Measurements from ENCODE around the gene PSIP1. TPM values are rescaled to one million over a fixed set of nuclear protein-coding genes. Genes with fewer than 3 reads are reported as not detected.
"Not testable (repeated sequence)": the region's sequence is repeated elsewhere in the genome, so short reads cannot be mapped to it uniquely, and the experiment has no call there.

The PSIP1 gene
- total RNA-seq, 1 donor: 113 TPM

DNA sequence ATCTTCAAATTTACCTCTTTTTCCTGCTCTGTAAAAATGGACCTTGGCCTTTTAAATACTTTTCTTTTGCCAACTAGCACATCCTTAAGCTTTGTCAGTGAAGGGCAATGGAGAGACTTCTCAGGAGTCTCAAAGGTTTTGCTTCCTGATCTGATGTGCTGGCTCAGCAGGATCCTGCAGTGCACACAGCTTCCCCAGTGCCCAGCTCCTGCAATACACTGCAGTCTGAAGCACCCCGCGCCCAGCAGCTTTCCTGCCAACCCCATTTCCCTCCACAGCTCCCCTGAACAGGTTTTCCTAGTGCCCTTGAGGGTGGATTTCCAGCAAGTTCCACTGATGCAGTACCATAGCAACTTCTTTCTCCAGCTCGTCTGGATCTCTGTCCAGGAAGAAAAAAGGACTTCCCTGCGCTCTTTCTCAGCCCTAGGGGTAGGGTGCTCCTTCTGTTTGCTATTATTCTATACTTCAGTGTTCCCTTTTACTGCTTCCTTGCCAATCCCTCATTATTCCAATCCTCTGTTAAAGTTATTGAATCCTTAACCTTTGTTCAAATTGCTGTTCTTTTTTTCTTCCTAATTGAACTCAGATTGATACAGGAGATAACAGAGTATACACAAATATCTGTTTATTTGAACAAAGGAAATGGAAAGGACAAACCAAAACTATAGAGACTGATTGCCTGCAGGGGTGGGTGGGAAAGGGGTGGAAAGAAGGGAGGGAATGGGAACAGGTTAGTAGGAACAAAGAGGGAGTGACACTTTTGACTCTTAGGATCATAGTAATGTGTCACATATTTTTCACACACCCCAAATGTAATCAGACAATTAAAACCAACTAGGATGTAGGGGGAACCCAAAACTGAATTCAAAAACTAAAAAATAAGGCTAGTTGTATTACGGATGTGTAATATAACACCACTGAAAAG, 79.6 kb downstream of the PSIP1 start:
- Histone ChIP-seq H3K4me1 (ENCODE audit: insufficient read depth, low read length) (peaks cover 36% of the 10 kb centered on the region), H3K9me3 (ENCODE audit: low read depth, low read length) (no peaks in the 10 kb centered on the region), H3K27me3 (ENCODE audit: insufficient read depth, low read length) (no peaks in the 10 kb centered on the region), H3K4me3 (ENCODE audit: low read length) (no peak overlapping the region)

DNA sequence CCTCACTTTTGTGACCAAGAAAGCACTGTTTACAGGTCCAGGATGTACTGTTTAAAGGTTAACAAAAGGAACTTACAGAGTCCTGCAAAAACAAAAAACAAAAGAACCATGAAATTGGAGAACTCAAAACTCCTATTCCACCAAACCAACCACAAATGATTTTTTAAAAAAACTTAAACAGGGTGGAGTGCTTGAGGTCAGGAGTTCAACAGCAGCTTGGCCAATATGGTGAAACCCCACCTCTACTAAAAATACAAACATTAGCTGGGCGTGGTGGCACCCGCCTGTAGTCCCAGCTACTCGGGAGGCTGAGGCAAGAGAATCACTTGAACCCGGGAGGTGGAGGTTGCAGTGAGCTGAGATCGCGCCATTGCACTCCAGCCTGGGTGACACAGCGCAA, 83.1 kb downstream of the PSIP1 start:
- H3K9me3 ChIP-seq (ENCODE audit: low read depth, low read length); H3K27me3 ChIP-seq (ENCODE audit: insufficient read depth, low read length); H3K4me3 ChIP-seq (ENCODE audit: low read length): not testable (repeated sequence)
- peaks cover 57% of the 10 kb centered on the region for H3K4me1 ChIP-seq (ENCODE audit: insufficient read depth, low read length)

DNA sequence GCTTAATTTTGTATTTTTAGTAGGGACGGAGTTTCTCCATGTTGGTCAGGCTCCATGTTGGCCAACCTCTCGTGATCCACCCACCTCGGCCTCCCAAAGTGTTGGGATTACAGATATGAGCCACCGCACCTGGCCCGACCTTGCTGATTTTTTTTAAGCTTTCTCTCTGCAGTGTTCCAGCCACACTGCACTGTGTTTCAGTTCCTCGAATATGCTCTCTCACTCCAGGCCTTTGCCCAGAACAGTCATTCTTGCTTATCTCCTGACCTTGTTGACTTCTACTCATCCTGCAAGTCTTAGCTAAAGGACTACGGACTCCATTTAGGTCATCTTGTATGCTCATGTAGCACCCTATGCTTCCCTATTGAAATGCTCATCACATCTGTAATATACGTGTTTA, 84.8 kb downstream of the PSIP1 start:
- Histone ChIP-seq H3K4me1 (ENCODE audit: insufficient read depth, low read length) (peaks cover 57% of the 10 kb centered on the region), H3K27me3 (ENCODE audit: insufficient read depth, low read length) (no peaks in the 10 kb centered on the region), H3K9me3 (ENCODE audit: low read depth, low read length) (no peaks in the 10 kb centered on the region), H3K4me3 (ENCODE audit: low read length) (no peak overlapping the region)

DNA sequence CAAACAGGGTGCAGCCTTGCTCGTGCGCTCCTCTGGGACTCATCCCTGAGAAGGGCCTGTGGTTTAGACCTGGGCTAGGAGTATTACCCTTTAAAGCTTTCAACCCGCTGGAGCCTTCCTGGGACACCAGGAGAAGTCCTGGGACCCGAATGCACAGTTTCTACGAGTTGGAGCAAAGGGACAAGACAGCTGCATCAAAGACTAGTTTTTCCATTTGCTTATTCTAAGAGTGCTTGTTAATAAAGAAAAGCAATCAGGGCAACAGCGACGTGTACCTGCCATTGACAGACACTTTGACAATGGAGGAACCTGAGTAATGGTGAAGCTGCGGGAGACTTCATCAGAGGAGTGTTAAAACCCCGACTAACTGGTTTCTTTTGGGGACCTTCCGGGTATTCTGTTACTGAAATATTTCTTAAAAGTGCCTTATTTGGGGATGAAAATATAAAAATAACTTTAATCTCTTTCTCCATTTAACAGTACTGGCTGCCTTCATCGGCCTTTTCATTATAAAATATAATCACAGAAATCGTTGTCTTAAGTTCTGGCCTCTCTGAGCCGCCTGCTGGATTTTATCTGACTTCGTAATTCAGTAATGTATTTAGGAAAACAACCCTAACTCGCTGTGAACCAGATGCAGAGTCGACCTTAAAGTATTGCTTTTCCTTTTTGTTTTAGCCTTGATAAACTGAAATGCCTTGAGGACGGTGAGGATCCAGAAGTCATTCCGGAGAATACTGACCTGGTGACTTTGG, 87.4 kb downstream of the PSIP1 start:
- no peaks in the 10 kb centered on the region for H3K9me3 ChIP-seq (ENCODE audit: low read depth, low read length)
- no peaks in the 10 kb centered on the region for H3K27me3 ChIP-seq (ENCODE audit: insufficient read depth, low read length)
- H3K4me3 ChIP-seq (ENCODE audit: low read length): peak overlapping the region; percentile 90
- H3K4me1 ChIP-seq (ENCODE audit: insufficient read depth, low read length): peaks cover 48% of the 10 kb centered on the region

DNA sequence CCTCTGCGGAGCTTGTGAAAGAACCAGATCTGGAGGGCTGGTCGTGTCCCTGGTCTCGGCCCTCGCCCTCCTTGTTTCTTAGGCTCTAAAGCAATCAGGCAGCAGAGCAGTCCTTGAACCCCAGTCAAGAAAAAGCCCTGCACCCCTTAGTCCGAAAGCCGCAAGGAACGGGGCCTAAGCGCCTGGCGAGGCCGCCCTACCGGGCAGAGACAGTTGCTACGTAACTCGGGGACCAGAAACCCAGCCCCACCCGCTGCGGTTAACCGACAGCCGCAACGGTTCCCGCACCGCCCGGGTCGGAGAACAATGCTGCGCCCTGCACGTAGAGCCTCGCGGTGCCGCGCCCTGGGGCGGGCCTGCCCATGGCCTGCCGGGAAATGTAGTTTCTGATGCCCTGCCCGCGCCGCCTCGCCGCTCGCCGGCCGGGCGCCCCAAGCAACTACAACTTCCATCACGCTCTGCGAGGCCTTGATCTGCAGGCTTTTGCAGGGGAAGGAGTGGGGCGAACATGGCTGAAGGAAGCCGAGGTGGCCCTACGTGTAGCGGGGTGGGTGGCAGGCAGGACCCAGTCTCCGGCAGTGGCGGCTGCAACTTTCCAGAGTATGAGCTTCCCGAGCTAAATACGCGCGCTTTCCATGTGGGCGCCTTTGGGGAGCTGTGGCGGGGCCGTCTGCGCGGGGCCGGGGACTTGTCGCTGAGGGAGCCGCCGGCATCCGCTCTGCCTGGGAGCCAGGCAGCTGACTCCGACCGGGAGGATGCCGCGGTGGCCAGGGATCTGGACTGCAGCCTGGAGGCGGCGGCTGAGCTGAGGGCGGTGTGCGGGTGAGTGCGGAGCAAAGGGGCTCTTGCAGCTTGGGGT, 88.2 kb downstream of the PSIP1 start, which contains the start of gene SNAPC3:
TSS of gene SNAPC3 (plus strand) at position 505 of the 859 bp plus-strand sequence. CDS start at position 509, 4 bp downstream.
- H3K4me3 ChIP-seq (ENCODE audit: low read length): peak within 1 kb of the TSS; percentile 90
- H3K9me3 ChIP-seq (ENCODE audit: low read depth, low read length): no peaks in the 10 kb centered on the region
- no peaks in the 10 kb centered on the region for H3K27me3 ChIP-seq (ENCODE audit: insufficient read depth, low read length)
- H3K4me1 ChIP-seq (ENCODE audit: insufficient read depth, low read length): peaks cover 41% of the 10 kb centered on the region

DNA sequence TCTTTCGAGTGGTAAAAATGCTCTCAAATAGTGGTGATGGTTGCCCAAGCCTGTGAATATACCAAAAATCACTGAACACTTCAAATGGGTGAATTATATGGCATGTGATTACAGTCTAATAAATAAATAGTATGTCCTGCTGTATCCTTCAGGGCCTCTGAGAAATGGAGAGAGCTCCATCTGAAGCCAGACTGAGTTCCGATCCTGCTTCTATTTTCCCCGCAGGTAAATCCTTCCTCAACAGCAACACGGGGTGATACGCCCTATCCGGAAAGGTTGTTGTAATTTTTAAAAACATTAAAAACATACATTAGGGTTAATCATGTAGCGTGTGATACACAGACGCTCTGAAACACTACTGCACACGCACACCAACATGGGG, 88.8 kb downstream of the PSIP1 start:
- H3K4me3 ChIP-seq (ENCODE audit: low read length): peak overlapping the region; percentile 90
- peaks cover 35% of the 10 kb centered on the region for H3K4me1 ChIP-seq (ENCODE audit: insufficient read depth, low read length)
- H3K9me3 ChIP-seq (ENCODE audit: low read depth, low read length): no peaks in the 10 kb centered on the region
- no peaks in the 10 kb centered on the region for H3K27me3 ChIP-seq (ENCODE audit: insufficient read depth, low read length)

DNA sequence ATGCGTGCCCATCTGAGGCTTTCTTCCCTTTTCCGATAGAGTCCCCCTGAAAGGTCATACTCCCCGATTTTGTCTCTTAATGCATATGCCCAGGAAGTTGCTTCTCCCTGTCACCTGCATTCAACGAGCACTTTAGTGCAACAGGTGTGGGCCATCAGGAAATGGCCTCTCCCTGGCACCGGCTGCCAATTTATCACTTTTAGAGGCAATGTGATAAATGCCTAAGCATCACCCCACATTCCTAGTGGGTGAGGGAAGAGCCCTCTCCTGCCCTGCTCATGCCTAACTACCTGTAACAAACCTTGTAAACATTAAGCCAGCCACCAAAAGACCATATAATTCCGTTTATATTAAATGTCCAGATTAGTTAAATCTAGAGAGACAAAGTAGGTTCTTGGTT, 89.2 kb downstream of the PSIP1 start:
- H3K4me3 ChIP-seq (ENCODE audit: low read length): no peak overlapping the region

DNA sequence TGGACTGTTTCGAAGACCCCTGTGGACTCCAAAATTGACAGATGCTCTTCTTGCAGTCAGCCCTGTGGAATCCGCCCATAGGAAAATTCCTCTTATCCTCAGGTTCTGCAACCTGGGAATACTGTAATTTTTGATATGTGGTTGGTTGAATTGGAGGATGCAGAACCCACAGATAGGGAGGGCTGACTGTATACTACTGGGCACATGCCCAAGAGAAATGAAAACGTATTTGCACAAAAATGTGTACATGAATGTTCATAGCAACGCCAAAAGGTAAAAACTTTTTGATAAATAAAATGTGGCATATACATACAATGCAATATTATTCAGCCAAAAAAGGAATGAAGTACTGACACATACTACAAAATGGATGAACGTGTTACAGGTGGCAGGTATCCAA, 90.0 kb downstream of the PSIP1 start:
- Histone ChIP-seq H3K27me3 (ENCODE audit: insufficient read depth, low read length) (no peaks in the 10 kb centered on the region), H3K4me3 (ENCODE audit: low read length) (no peak overlapping the region), H3K9me3 (ENCODE audit: low read depth, low read length) (no peaks in the 10 kb centered on the region), H3K4me1 (ENCODE audit: insufficient read depth, low read length) (peaks cover 29% of the 10 kb centered on the region)

More for the DNA sequence above, 89.2 kb downstream of the PSIP1 start:
- peaks cover 34% of the 10 kb centered on the region for H3K4me1 ChIP-seq (ENCODE audit: insufficient read depth, low read length)
- H3K27me3 ChIP-seq (ENCODE audit: insufficient read depth, low read length): no peaks in the 10 kb centered on the region
- no peaks in the 10 kb centered on the region for H3K9me3 ChIP-seq (ENCODE audit: low read depth, low read length)

DNA sequence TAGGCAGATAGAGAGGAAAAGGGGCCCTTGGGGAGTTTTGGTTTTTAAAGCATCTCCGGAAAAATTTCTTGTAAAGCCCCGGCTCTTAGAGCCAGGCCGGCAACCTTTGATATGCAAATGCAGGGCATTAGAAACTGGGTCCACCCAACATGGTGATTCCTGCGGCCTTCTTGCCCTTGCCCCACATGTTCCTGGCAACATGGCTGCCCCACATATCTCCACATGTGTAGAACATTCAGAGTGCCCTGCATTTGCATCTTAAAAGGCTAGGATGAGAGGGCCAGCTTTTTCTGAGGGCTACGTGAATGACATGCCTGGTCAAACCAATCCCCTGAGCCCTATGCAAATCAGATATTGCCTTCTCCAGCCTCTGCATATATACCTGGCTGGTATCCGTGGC, 93.1 kb downstream of the PSIP1 start:
- H3K27me3 ChIP-seq (ENCODE audit: insufficient read depth, low read length): no peaks in the 10 kb centered on the region
- H3K9me3 ChIP-seq (ENCODE audit: low read depth, low read length): no peaks in the 10 kb centered on the region
- H3K4me3 ChIP-seq (ENCODE audit: low read length): no peak overlapping the region
- peaks cover 6% of the 10 kb centered on the region for H3K4me1 ChIP-seq (ENCODE audit: insufficient read depth, low read length)

DNA sequence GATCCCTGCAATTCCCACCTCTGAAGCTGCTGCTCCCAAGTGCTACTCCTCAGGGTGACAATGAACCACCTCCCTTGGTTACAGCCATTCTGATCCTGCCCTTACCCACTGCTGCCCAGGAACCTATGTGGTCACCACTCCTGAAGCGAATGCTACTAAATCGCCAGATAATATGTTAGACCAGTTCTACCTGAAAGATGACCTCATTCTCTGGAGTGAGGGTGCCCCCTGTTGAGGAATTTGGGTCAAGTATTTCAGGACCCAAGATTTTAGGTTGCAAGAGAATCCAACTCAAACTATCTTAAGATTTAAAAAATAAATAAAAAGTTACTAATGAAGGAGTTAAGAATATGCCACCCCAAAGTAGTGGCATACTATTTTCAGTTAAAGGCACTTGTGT, 93.9 kb downstream of the PSIP1 start:
- H3K4me1 ChIP-seq (ENCODE audit: insufficient read depth, low read length): peaks cover 1% of the 10 kb centered on the region
- no peaks in the 10 kb centered on the region for H3K9me3 ChIP-seq (ENCODE audit: low read depth, low read length)
- H3K4me3 ChIP-seq (ENCODE audit: low read length): no peak overlapping the region
- H3K27me3 ChIP-seq (ENCODE audit: insufficient read depth, low read length): no peaks in the 10 kb centered on the region

Other genes with a start within 250 kb of the PSIP1 start
- gene TTC39B, start 203.8 kb downstream of the PSIP1 start, total RNA-seq: 21.0 TPM
- gene SNAPC3, start 88.1 kb downstream of the PSIP1 start, total RNA-seq: 7.6 TPM
- 1.3 TPM for gene CCDC171, start 42.1 kb upstream of the PSIP1 start, total RNA-seq

All from mononuclear cell (primary cell).